Activated T-cell treated with anti-CD3 and anti-CD28 coated beads, Interleukin-2, amount 50 U/mL, for 72 hours (primary cell): Measurements from ENCODE around the gene AKAP13. TPM values are rescaled to one million over a fixed set of nuclear protein-coding genes. Genes with fewer than 3 reads are reported as not detected.

Experiments used
- ATAC-seq, 2 donors: fragments of 150-1000 bp; cut with Tn5 transposase; replicated peaks in 1 of 2; 2 replicates each; pipeline ENCODE4 v1.10.0; 2021; ENCODE audit warnings: moderate library complexity in 2 of 2, mild to moderate bottlenecking in 1 of 2
- DNase-seq, 2 donors: peaks; one replicate each; pipeline ENCODE4 v3.0.0; 2021 to 2022; ENCODE audit warnings: mixed read lengths in 1 of 2
- H3K27ac Mint-ChIP-seq: one replicate; pipeline ENCODE4 v1.8.0; 2022; ENCODE audit warnings: mild to moderate bottlenecking, moderate library complexity, mixed read lengths
- H3K27me3 Mint-ChIP-seq: one replicate; pipeline ENCODE4 v1.8.0; 2022; ENCODE audit warnings: low read depth, mixed read lengths
- H3K36me3 Mint-ChIP-seq, 2 donors: one replicate each; pipeline ENCODE4 v1.8.0; 2022; ENCODE audit warnings: mixed read lengths in 2 of 2, mild to moderate bottlenecking in 1 of 2; ENCODE audit not compliant: insufficient read depth in 2 of 2
- H3K4me1 Mint-ChIP-seq: one replicate; pipeline ENCODE4 v1.8.0; 2022; ENCODE audit warnings: low read depth, mixed read lengths
- H3K4me3 Mint-ChIP-seq, 2 donors: one replicate each; pipeline ENCODE4 v1.8.0; 2022; ENCODE audit warnings: mild to moderate bottlenecking in 2 of 2, mixed read lengths in 2 of 2, moderate library complexity in 2 of 2
- H3K9me3 Mint-ChIP-seq, 2 donors: one replicate each; pipeline ENCODE4 v1.8.0; 2022; ENCODE audit warnings: mixed read lengths in 2 of 2
- total RNA-seq, 2 donors: library from RNA; stranded (reverse); gene quantifications; one replicate each; pipeline ENCODE4 v1.2.3, GENCODE V29; 2022

AKAP13 gene
- total RNA-seq, 2 donors from 2014 or later: 134 to 185 TPM

DNA sequence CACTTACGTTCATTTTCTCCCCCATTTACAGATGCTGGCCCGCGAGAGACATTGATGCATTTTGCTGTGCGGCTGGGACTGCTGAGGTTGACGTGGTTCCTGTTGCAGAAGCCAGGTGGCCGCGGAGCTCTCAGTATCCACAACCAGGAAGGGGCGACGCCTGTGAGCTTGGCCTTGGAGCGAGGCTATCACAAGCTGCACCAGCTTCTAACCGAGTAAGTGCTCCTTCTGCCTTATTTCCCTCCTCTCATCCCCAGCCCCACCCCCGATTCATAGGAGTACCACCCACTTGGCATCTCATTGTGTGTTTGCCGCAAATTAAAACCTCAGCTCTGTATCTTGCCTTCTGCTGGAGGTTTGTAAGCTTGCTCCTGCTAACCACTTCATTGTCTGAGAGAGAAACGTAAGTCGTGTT is 163.3 kb downstream of the AKAP13 start:
- peak overlapping the region; percentile 81 for H3K27ac Mint-ChIP-seq
- H3K36me3 Mint-ChIP-seq: peaks cover 0 to 4% of the 10 kb centered on the region in 2 donors
- peak overlapping the region; percentile 42 to 74 for H3K4me3 Mint-ChIP-seq
- ATAC-seq (peak; percentile 12 to 19), DNase-seq (peak; percentile 32 to 46)
- no peaks in the 10 kb centered on the region for H3K27me3 Mint-ChIP-seq
- peaks cover 92% of the 10 kb centered on the region for H3K4me1 Mint-ChIP-seq
- H3K9me3 Mint-ChIP-seq: no peaks in the 10 kb centered on the region

DNA sequence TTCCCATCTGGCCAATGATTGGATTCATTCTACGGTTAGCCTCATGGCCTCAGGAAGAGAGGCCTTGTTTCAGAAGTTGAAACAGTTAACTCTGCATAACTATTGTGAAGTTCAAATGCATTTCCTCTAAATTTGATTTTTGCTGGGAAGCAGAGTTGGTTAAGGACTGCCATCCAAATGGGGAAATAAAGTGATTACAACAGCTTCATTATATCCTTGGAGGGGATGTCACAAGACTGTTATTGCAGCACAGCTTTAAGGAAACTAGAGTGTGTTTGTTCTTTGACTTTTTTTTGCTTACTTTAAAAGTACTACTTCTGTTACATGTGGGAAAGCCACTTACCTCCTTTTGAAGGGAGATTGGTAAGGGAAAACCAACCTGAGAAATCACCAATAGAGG is 164.8 kb downstream of the AKAP13 start:
- DNase-seq (no peak), ATAC-seq (no peak)
- Mint-ChIP-seq H3K36me3 (peaks cover 0 to 4% of the 10 kb centered on the region in 2 donors), H3K4me3 (peak overlapping the region in 1 of 2 donors; percentile 8), H3K4me1 (peaks cover 81% of the 10 kb centered on the region), H3K27ac (no peak overlapping the region), H3K27me3 (no peaks in the 10 kb centered on the region), H3K9me3 (no peaks in the 10 kb centered on the region)

DNA sequence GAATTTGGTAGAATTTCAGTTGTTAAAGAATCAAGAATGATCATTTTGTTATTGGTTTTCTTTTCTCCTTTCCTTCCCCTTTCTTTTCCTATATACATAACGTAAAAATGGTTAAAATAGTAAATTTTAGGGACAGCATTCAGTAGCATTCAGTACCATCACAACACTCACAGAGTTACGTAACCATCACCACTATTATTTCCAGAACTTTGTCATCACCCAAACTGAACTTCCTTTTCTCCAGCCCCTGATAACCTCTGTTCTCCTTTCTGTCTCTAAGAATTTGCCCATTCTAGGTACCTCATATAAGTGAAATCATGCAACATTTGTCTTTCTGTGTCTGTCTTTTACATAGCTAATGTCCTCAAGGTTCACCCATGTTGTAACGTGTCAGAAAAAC is 165.3 kb downstream of the AKAP13 start:
- no peak for DNase-seq
- H3K4me3 Mint-ChIP-seq: no peak overlapping the region
- H3K4me1 Mint-ChIP-seq: peaks cover 76% of the 10 kb centered on the region
- ATAC-seq: no peak
- H3K27ac Mint-ChIP-seq: no peak overlapping the region
- no peaks in the 10 kb centered on the region for H3K27me3 Mint-ChIP-seq
- H3K9me3 Mint-ChIP-seq: no peaks in the 10 kb centered on the region
- H3K36me3 Mint-ChIP-seq: peaks cover 0 to 4% of the 10 kb centered on the region in 2 donors

DNA sequence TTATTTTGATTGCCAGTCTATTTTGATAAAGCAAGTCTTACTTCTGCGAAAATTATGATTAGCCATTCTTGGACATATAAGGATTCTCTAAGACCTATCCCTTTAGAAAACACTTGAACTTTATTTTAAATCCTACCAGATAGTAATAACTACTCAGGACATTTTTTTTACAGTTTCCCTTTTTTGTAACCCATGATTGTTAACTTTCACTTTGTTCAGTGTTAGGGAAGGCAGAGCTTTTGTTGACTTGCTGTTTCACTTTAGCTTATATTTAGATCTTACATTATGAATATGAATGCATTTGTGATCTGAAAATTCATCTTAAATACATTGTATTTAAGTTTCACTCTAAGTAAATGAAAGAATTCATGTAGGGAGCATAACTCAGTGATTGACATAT is 167.0 kb downstream of the AKAP13 start:
- H3K27ac Mint-ChIP-seq: peak overlapping the region; percentile 18
- ATAC-seq (no peak), DNase-seq (no peak)
- no peaks in the 10 kb centered on the region for H3K9me3 Mint-ChIP-seq
- no peaks in the 10 kb centered on the region for H3K27me3 Mint-ChIP-seq
- peak overlapping the region in 1 of 2 donors; percentile 70 for H3K4me3 Mint-ChIP-seq
- H3K4me1 Mint-ChIP-seq: peaks cover 67% of the 10 kb centered on the region
- peaks cover 0 to 4% of the 10 kb centered on the region in 2 donors for H3K36me3 Mint-ChIP-seq

DNA sequence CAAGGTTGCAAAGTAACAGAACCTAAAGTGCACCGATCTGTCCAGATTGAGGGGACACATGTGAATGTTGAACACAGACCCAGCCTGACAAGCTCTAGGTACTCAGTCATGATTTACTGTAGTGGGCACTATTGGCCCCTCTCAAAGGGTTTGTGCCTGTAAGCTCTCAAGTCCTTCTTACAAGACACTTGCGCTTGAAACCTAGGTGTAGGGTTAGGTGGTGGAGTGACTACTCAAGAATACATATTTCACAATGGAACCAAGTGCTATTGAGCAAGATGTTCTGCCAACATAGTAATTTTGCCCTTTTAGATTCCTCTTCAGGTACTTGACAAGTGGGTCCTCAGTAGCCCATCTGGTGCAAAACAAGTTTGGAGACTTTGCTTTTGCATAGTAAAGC is 169.9 kb downstream of the AKAP13 start:
- H3K9me3 Mint-ChIP-seq: no peaks in the 10 kb centered on the region
- no peak overlapping the region for H3K27ac Mint-ChIP-seq
- H3K27me3 Mint-ChIP-seq: no peaks in the 10 kb centered on the region

DNA sequence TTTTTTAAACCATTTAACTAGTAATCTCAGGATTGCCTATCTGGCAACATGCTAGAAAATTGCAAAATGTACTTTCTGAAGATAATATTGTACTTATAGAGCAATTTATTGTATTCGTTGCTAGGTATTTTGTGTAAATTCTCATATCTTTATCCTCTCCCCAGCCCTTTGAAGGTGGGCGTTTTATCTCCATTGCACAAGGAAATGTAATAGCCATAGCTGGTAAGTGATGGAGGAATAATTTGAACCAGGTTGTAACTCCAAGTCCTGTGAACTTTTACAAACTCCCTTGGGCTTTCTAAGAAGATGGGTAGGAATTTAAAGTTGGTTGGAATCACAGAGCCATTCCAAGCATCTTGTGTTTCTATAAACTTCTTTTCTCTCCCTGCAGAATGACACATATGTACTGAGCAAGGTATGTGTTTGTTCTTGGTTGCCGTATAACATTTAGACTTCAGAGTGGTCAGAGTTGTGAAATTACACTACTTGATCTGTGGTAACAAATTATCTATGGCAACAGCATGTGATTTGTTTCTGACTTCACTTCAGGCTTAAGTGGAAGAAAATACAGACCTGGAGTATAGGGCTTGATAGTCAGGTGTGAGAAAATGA is 170.9 kb downstream of the AKAP13 start:
- ATAC-seq (no peak), DNase-seq (no peak)
- no peak overlapping the region for H3K4me3 Mint-ChIP-seq
- H3K27me3 Mint-ChIP-seq: no peaks in the 10 kb centered on the region
- no peak overlapping the region for H3K27ac Mint-ChIP-seq
- H3K9me3 Mint-ChIP-seq: no peaks in the 10 kb centered on the region
- peaks cover 49% of the 10 kb centered on the region for H3K4me1 Mint-ChIP-seq
- H3K36me3 Mint-ChIP-seq: peaks cover 0 to 3% of the 10 kb centered on the region in 2 donors

More for the DNA sequence above, 169.9 kb downstream of the AKAP13 start:
- Mint-ChIP-seq H3K36me3 (peaks cover 0 to 4% of the 10 kb centered on the region in 2 donors), H3K4me3 (no peak overlapping the region), H3K4me1 (peaks cover 51% of the 10 kb centered on the region)
- no peak for DNase-seq
- ATAC-seq: no peak

DNA sequence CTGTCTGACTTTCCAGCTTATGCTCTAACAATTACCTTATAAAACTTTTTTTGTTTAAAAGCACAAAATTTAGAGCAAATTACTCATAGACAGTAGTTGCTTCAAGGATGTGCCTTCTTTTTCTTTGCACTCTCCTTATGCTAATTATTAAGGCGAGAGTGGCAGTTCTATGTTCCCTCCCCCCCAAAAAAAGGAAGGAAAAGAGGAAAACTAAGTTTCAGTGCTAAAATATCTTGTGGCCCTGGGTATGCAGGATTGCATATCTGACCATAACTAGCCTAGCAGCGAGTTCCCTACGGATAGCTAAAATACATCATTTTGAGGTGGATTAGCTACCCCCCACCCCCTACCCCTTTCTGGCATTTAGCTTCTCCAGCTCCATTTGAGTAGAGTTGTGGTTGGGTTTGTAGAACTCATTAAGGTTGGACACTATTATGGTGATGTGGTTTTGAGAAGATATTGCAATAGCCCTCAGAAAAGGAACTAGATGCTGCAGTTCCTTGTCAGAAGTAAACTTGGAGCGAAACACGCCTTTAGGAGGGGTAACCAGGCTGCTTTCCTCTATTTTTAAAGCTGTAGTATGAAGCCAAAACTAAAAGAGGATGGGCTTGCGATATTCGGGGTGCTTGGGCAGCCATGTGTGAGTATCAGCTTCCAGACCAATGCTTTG is 174.6 kb downstream of the AKAP13 start:
- no peaks in the 10 kb centered on the region for H3K9me3 Mint-ChIP-seq
- H3K27ac Mint-ChIP-seq: no peak overlapping the region
- H3K4me1 Mint-ChIP-seq: peaks cover 64% of the 10 kb centered on the region

DNA sequence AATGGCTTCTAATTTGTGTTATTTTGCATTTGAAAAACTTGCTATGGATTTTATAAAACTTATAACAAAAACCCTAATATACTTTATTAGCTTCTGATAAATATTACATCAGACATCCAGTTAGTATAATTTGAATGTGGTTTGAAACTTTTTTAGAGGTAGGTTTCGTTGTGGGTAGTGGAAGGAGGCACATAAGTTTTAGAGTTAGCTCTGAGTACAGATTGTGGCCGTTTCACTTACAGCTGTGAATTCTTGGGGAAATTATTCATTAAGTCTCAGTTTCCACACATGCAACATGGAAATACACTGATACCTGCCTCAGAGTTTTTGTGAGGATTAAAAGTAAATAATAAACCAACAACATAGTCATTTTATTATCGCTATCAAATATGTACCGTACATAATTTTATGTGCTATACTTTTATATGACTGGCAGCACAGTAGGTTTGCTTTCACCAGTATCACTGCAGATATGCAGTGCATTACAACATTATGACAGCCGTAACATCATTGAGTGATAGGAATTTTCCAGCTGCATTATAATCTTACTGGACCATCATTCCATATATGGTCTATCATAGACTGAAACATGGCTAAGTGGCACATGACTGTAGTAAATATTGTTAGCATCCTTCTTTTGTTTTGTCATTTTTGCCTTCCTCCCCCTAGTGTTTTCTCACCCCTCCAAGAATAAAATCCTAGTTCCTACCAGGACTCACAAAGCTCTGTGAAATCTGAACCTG is 175.6 kb downstream of the AKAP13 start:
- DNase-seq (no peak), ATAC-seq (peak; percentile 32 to 47)
- Mint-ChIP-seq H3K27me3 (no peaks in the 10 kb centered on the region), H3K27ac (peak overlapping the region; percentile 31), H3K9me3 (no peaks in the 10 kb centered on the region), H3K4me1 (peaks cover 64% of the 10 kb centered on the region), H3K4me3 (peak overlapping the region; percentile 60 to 73), H3K36me3 (peaks cover 0 to 7% of the 10 kb centered on the region in 2 donors)

More for the DNA sequence above, 174.6 kb downstream of the AKAP13 start:
- no peak for DNase-seq
- peaks cover 0 to 7% of the 10 kb centered on the region in 2 donors for H3K36me3 Mint-ChIP-seq
- H3K4me3 Mint-ChIP-seq: peak overlapping the region; percentile 30 to 42
- H3K27me3 Mint-ChIP-seq: no peaks in the 10 kb centered on the region
- ATAC-seq: no peak

DNA sequence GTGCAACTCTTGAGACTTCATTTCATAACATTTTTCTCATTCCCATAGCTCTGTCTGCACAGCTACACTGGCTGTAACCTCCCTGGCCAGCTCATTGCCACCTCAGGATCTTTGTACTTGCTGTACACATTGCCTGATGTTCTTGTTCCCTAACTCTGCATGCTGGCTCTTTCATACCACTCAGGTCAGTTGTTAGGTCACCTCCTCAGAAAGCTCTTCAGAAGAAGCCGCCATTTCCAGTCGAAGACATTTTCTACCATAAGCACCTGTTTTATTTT is 176.2 kb downstream of the AKAP13 start:
- H3K27ac Mint-ChIP-seq: peak overlapping the region; percentile 31
- no peak for DNase-seq

DNA sequence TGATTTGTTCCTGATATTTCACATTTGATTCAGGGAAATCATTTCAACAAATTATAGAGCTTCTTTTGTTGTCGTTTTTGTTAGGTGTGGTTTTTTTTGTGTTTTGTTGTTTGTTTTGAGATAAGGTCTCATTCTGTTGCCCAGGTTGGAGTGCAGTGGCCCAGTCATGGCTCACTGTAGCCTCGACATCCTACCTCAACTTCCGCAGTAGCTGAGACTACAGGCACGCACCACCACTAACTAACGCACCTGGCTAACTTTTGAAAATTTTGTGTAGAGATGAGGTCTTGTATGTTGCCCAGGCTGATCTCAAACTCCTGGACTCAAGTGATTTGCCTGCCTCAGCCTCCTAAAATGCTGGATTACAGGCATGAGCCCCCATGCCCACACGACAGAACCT is 177.0 kb downstream of the AKAP13 start:
- peak overlapping the region; percentile 42 to 44 for H3K4me3 Mint-ChIP-seq

More for the DNA sequence above, 176.2 kb downstream of the AKAP13 start:
- ATAC-seq: peak in 1 of 2 donors; percentile 33
- peaks cover 0 to 7% of the 10 kb centered on the region in 2 donors for H3K36me3 Mint-ChIP-seq
- H3K27me3 Mint-ChIP-seq: no peaks in the 10 kb centered on the region
- H3K9me3 Mint-ChIP-seq: no peaks in the 10 kb centered on the region
- peaks cover 61% of the 10 kb centered on the region for H3K4me1 Mint-ChIP-seq
- peak overlapping the region; percentile 60 to 73 for H3K4me3 Mint-ChIP-seq

DNA sequence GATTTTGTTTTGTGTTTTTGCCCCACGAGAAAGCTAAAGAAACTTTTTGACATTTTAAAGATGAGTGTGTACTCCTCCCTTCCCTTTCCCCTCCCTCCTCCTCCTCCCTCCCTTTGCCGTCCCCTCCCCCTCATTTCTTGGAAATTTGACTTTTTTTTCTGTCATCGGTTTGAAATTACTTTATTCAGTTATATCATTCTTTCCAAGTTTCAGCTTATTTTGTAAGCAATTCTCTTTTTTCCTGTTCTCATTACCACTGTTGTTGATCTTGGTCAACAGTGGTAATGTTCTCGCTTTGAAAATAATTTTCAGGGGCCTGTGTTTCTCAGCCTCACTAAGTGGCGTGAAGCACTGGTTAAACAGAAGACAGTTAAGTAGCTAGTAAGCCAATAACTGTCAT is 178.4 kb downstream of the AKAP13 start:
- H3K36me3 Mint-ChIP-seq: peaks cover 0 to 7% of the 10 kb centered on the region in 2 donors

More for the DNA sequence above, 177.0 kb downstream of the AKAP13 start:
- peaks cover 56% of the 10 kb centered on the region for H3K4me1 Mint-ChIP-seq
- ATAC-seq: no peak
- no peak for DNase-seq
- no peaks in the 10 kb centered on the region for H3K9me3 Mint-ChIP-seq
- peaks cover 0 to 7% of the 10 kb centered on the region in 2 donors for H3K36me3 Mint-ChIP-seq
- no peaks in the 10 kb centered on the region for H3K27me3 Mint-ChIP-seq
- peak overlapping the region; percentile 68 for H3K27ac Mint-ChIP-seq

DNA sequence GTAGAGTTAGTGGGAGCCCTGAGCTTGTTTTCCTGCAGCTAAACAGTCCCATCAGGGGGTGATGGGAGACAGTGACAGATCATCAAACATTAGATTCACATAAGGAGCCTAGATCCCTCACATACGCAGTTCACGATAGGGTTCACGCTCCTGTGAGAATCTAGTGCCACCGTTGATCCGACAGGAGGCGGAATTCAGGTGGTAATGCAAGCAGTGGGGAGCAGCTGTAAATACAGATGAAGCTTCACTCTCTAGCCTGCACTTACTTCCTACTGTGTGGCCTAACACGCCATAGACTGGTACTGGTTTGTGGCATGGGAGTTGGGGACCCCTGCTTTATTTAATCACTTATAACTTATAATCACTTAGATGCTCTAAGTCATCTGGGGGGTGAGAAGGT is 179.1 kb downstream of the AKAP13 start:
- Mint-ChIP-seq H3K4me3 (no peak overlapping the region), H3K36me3 (peaks cover 0 to 7% of the 10 kb centered on the region in 2 donors), H3K9me3 (no peaks in the 10 kb centered on the region), H3K27me3 (no peaks in the 10 kb centered on the region), H3K4me1 (peaks cover 52% of the 10 kb centered on the region), H3K27ac (no peak overlapping the region)
- no peak for DNase-seq
- ATAC-seq: no peak

More for the DNA sequence above, 178.4 kb downstream of the AKAP13 start:
- no peak for DNase-seq
- Mint-ChIP-seq H3K9me3 (no peaks in the 10 kb centered on the region), H3K4me3 (peak overlapping the region; percentile 55 to 77), H3K27ac (peak overlapping the region; percentile 89), H3K27me3 (no peaks in the 10 kb centered on the region), H3K4me1 (peaks cover 56% of the 10 kb centered on the region)
- peak; percentile 40 to 58 for ATAC-seq

DNA sequence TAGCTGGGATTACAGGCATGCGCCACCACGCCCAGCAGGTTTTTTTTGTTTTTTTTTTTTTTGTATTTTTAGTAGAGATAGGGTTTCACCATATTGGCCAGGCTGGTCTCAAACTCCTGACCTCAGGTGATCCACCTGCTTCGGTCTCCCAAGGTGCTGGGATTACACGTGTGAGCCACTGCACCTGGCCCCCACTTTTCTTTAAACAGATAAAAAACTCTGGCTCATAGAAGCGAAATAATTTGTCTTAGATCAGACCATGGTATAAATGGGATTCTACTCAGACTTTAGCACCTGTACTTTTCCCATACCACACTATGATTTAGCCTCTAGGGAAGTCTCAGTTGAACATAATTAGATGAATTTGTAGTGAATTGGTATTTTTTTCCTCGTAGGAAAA is 182.4 kb downstream of the AKAP13 start:
- no peak for ATAC-seq
- no peaks in the 10 kb centered on the region for H3K9me3 Mint-ChIP-seq

More for the DNA sequence above, 182.4 kb downstream of the AKAP13 start:
- peaks cover 0 to 2% of the 10 kb centered on the region in 2 donors for H3K36me3 Mint-ChIP-seq
- DNase-seq: no peak
- H3K27ac Mint-ChIP-seq: no peak overlapping the region
- H3K27me3 Mint-ChIP-seq: no peaks in the 10 kb centered on the region
- H3K4me1 Mint-ChIP-seq: peaks cover 24% of the 10 kb centered on the region
- no peak overlapping the region for H3K4me3 Mint-ChIP-seq
